Kidney epithelial cell (primary cell): ENCODE measurements around the gene RAD54L. TPM values are rescaled to one million over a fixed set of nuclear protein-coding genes. Genes with fewer than 3 reads are reported as not detected.
"Not testable (repeated sequence)": the region's sequence is repeated elsewhere in the genome, so short reads cannot be mapped to it uniquely, and the experiment has no call there.

ENCODE experiments used
- DNase-seq: peaks from one replicate; pipeline ENCODE4 v3.0.0-alpha.2; 2010; ENCODE audit warnings: low read depth
- H3K27me3 ChIP-seq: 2 replicates; pipeline ENCODE4 v1.6.0; 2011; ENCODE audit warnings: low read length; ENCODE audit not compliant: control insufficient read depth, insufficient read depth
- H3K36me3 ChIP-seq: 2 replicates; pipeline ENCODE4 v1.5.1; 2011; ENCODE audit warnings: low read length; ENCODE audit not compliant: control insufficient read depth, insufficient read depth
- H3K4me3 ChIP-seq: 2 replicates; pipeline ENCODE4 v1.5.1; 2011; ENCODE audit warnings: low read depth, mild to moderate bottlenecking, control low read depth, low read length
- total RNA-seq: library from RNA; depleted of rRNA; stranded (reverse); fragments of >200 nt; gene quantifications from 2 replicates; pipeline ENCODE4 v1.2.3, GENCODE V29; 2015
- TF ChIP-seq, protein P1 (sequence below): IDR thresholded peaks from 2 replicates; pipeline ENCODE4 v1.5.1; 2011; ENCODE audit warnings: mild to moderate bottlenecking, moderate library complexity, low read length, control low read depth, inconsistent platforms; ENCODE audit not compliant: insufficient read depth, poor library complexity, severe bottlenecking

RAD54L gene
- total RNA-seq, 1 donor from 2014 or later: 6.1 TPM

DNA sequence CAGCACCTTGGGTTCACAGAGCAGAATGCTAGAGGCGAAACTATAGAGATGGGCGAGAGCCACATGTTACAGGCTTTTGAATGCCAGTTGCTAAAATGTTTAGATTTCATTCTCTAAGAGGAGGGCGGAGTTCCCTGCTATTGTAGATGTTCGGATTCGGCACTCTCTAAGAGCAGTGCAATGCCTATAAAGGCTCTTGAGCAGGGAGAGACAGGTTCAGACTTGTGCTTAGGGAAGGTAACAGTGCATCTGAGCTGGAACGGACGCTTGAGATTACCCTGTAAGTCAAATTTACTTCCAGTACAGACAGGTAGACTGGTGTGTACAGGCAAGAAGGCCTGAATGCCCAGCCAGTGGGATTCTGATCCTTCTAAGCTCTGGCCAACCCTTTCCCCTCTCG is 29.1 kb upstream of the RAD54L start:
- no peak for DNase-seq
- Histone ChIP-seq H3K36me3 (no peaks in the 10 kb centered on the region), H3K27me3 (no peaks in the 10 kb centered on the region), H3K4me3 (no peak overlapping the region)
- TF ChIP-seq, protein P1, sequence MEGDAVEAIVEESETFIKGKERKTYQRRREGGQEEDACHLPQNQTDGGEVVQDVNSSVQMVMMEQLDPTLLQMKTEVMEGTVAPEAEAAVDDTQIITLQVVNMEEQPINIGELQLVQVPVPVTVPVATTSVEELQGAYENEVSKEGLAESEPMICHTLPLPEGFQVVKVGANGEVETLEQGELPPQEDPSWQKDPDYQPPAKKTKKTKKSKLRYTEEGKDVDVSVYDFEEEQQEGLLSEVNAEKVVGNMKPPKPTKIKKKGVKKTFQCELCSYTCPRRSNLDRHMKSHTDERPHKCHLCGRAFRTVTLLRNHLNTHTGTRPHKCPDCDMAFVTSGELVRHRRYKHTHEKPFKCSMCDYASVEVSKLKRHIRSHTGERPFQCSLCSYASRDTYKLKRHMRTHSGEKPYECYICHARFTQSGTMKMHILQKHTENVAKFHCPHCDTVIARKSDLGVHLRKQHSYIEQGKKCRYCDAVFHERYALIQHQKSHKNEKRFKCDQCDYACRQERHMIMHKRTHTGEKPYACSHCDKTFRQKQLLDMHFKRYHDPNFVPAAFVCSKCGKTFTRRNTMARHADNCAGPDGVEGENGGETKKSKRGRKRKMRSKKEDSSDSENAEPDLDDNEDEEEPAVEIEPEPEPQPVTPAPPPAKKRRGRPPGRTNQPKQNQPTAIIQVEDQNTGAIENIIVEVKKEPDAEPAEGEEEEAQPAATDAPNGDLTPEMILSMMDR: no peak

DNA sequence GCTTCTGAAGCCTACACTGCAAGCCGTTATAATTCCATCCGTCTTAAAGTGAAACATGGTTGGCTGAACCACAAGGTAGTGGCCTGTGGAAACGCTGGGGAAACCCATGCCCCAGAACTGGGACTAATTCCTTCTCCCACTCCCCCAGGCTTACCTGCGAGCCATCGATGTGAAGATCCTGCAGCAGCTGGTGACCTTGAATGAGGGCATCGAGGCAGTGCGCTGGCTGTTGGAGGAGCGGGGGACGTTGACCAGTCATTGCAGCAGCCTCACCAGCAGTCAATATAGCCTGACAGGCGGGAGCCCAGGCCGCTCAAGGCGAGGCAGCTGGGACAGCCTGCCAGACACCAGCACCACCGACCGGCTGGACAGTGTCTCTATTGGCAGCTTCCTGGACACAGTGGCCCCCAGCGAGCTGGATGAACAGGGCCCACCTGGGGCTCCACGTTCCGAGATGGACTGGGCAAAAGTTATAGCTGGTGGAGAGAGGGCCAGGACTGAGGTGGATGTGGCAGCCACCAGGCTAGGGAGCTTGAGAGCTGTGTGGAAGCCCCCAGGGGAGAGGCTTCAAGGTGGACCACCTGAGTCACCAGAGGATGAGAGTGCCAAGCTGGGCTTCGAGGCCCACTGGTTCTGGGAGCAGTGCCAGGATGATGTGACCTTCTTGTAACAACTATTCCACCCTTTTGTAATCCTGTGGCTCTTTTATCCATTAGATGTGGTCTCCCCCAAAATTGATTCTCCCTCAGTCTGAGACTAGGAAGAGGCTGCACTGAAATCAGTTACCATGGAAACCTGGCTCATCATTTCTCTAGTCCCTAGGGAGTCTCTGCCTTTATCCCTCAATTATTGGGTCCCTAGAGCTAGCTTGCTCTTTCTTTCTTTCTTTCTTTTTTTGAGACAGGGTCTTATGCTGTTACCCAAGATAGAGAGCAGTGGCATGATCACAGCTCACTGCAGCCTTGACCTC is 27.7 kb upstream of the RAD54L start:
- no peaks in the 10 kb centered on the region for H3K36me3 ChIP-seq
- TF ChIP-seq, protein P1: no peak
- no peak for DNase-seq
- H3K4me3 ChIP-seq: no peak overlapping the region
- no peaks in the 10 kb centered on the region for H3K27me3 ChIP-seq

DNA sequence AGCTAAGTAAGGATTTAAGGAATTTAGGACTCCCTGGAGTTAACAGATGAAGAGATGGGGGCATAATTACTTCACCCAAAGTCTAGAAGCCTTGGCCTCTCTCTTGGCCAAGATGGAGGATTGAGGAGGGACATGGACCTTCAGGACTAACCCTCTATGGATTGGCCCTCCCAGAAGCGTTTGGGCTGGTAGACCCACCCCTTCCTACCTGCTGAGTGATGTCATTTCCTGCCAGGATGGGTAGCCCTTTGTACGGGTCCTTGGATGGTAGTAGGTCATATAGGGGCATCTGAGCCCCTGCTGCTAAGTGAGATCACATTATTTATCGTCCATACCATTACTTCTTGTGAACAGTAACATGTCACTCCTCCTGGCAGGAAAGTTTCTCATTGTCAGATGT is 26.8 kb upstream of the RAD54L start:
- TF ChIP-seq, protein P1: no peak
- Histone ChIP-seq H3K4me3 (no peak overlapping the region), H3K36me3 (no peaks in the 10 kb centered on the region), H3K27me3 (no peaks in the 10 kb centered on the region)
- DNase-seq: no peak

DNA sequence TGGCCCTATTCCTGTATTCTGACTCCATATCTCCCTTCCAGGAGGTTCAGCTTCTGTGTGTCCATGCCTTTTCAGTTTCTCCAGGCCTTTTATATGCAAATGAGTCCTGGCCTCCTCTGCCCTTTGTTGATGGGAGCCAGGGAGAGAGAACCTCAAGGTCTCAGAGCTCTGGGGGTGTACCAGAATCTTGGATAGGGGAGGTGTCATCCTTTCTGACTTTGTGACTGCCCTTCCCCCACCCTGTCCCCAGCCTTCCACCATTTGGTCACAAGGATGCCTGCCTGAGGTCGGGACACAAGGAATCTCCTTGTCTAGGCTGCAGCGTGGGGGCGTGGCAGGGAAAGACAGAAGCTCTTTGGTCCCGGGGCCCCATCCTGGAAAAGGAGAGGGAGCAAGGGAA is 25.8 kb upstream of the RAD54L start:
- no peak for DNase-seq
- Histone ChIP-seq H3K36me3 (no peaks in the 10 kb centered on the region), H3K27me3 (no peaks in the 10 kb centered on the region), H3K4me3 (no peak overlapping the region)
- TF ChIP-seq, protein P1: no peak

DNA sequence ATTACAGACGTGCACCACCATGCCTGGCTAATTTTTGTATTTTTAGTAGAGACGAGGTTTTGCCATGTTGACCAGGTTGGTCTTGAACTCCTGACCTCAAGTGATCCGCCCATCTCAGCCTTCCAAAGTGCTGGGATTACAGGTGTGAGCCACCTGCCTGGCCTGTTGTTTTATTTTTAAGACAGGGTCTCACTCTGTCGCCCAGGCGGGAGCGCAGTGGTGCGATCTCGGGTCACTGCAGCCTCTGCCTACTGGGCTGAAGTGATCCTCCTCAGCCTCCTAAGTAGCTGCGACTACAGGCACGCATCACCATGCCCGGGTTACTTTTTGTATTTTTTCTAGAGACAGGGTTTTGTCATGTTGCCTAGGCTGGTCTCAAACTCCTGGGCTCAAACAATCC is 24.5 kb upstream of the RAD54L start:
- not testable (repeated sequence) for DNase-seq, H3K4me3 ChIP-seq

DNA sequence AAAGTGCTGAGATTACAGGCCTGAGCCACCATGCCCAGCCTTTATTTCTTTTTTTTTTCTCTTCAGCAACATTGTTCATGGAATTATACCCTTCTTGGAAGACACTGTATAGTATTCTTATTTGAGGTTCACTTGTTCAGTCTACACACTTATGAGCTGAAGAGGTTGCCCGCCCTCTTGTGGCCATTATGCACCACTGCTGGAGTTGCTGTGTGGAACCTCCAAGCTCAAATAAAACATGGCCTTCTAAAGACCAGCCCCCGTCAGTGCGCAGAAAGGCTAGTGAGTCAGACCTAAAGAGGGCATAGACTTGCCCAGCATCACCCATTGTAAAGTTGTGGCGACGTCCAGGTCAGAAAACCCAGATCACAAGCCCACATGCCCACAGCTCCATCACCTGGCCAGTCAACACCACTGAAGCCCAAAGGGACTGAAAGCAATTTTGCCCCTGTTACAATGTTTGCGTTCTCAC is 24.1 kb upstream of the RAD54L start:
- Histone ChIP-seq H3K4me3 (no peak overlapping the region), H3K27me3 (no peaks in the 10 kb centered on the region), H3K36me3 (no peaks in the 10 kb centered on the region)
- DNase-seq: peak; percentile 77
- TF ChIP-seq, protein P1: peak; percentile 94

More for the DNA sequence above, 24.5 kb upstream of the RAD54L start:
- H3K36me3 ChIP-seq, H3K27me3 ChIP-seq: not testable (repeated sequence)
